Stimulated activated CD4-positive, alpha-beta T cell treated with anti-CD3 and anti-CD28 coated beads, Interleukin-2, amount 100 ng/mL, for 24 hours (primary cell): ENCODE measurements around the gene TRIM56.
A peak's percentile ranks its signal among the peaks of the same experiment; 100 is the strongest.
"Not testable (repeated sequence)": the region's sequence is repeated elsewhere in the genome, so short reads cannot be mapped to it uniquely, and the experiment has no call there.

ENCODE experiments used
- DNase-seq, 2 donors: peaks; one replicate each; pipeline ENCODE4 v3.0.0-alpha.2; 2020

The TRIM56 gene

DNA sequence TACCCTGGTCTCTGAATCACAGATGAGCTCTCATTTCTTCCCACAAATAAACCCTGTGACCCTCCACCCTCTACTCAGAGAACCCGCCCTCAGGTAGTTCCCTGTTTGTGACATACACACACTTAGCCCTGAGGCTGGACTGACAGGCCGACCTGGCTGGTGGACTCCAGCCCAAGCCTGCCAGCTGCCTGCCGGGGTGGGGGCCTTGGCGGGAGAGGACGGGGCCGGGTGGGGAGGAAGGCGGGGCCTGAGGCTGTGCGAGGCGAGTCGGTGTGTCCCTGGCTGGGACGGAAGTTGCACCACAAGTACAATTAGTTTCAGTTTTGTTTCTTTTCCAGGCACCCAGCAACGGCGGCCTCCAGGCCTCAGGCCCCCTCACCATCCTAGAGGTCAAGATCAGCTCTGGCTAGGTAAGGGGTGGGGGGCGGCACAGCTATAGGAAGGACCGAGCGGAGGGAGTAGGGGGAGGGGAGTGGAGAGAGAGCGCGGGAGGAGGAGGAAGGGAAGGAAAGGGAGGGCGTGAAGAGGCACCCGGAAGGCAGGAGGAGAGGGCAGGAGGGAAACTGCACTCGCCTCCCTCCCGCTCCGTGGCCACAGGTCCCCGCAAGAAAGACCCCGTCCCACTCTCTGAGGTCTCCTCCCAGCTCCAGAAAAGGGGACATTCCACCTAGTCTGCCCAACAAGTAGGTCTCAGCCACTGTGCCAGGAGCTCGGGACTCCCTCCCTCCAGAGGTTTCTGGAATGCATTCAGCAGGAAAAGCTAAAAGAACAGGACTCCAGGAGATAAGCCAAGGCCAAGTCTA lies at the start of gene TRIM56:
TSS of gene TRIM56 (plus strand) at position 320 of the 803 bp plus-strand sequence. CDS start 1,832 bp downstream, outside the sequence.
- DNase-seq = peak; percentile 76 to 80

DNA sequence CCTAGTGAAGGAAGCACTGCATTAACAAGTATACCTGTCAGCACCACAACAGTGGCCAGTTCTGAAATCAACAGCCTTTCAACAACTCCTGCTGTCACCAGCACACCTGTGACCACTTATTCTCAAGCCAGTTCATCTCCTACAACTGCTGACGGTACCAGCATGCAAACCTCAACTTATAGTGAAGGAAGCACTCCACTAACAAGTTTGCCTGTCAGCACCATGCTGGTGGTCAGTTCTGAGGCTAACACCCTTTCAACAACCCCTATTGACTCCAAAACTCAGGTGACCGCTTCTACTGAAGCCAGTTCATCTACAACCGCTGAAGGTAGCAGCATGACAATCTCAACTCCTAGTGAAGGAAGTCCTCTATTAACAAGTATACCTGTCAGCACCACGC lies 49.3 kb upstream of the TRIM56 start:
- no peak for DNase-seq

GRCh38 chr7:101041283-101041682 lies 44.0 kb upstream of the TRIM56 start:
- DNase-seq = not testable (repeated sequence)

GRCh38 chr7:101058355-101058754 lies 26.9 kb upstream of the TRIM56 start:
- peak; percentile 58 to 63 for DNase-seq

DNA sequence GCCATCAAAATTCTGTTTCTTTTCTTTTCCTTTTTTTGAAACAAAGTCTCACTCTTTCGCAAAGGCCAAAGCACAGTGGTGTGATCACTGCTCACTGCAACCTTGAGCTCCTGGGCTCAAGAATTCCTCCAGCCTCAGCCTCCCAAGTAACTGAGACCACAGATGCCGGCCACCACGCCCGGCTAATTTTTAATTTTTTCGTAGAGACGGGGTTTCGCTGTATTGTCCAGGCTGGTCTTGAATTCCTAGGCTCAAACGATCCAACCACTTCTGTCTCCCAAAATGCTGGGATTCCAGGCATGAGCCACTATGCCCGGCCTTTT lies 25.7 kb upstream of the TRIM56 start:
- no peak for DNase-seq

DNA sequence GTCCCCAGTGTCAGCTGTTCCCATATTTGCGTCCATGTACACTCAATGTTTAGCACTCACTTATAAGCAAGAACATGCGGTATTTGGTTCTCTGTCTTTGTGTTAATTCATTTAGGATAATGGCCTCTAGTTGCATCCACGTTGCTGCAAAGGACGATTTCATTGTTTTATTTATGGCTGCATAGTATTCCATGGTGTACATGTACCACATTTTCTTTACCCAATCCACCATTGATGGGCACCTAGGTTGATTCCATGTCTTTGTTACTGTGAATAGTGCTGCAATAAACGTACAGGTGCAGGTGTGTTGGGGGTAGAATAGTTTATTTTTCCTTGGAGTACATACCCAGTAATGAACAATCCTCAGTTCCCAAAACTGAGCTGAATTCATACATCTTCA lies 24.3 kb upstream of the TRIM56 start:
- DNase-seq = no peak

- not testable (repeated sequence) for DNase-seq
These were observed 21.1 kb upstream of the TRIM56 start for GRCh38 chr7:101064176-101064550.

GRCh38 chr7:101065162-101065561 lies 20.1 kb upstream of the TRIM56 start:
- not testable (repeated sequence) for DNase-seq

- DNase-seq = no peak
These were observed 19.0 kb upstream of the TRIM56 start for GRCh38 chr7:101066141-101066832.

- no peak for DNase-seq
These were observed 18.5 kb upstream of the TRIM56 start for GRCh38 chr7:101066833-101067177.

GRCh38 chr7:101068401-101068800 lies 16.9 kb upstream of the TRIM56 start:
- DNase-seq = no peak

GRCh38 chr7:101071362-101072104 lies 13.7 kb upstream of the TRIM56 start:
- DNase-seq = not testable (repeated sequence)

- no peak for DNase-seq
These were observed 9.6 kb upstream of the TRIM56 start for GRCh38 chr7:101075646-101076045.

DNA sequence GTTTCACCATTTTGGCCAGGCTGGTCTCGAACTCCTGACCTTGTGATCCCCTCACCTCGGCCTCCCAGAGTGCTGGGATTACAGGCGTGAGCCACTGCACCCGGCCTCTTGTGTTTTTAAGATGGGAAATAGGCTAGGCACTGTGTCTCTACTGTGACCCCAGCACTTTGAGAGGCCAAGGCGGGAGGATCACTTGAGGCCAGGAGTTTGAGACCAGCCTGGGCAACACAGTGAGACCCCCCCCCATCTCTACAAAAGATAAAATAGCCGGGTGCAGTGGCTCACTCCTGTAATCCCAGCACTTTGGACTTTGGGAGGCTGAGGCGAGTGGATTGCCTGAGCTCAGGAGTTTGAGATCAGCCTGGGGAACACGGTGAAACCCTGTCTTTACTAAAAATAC lies 9.1 kb upstream of the TRIM56 start:
- not testable (repeated sequence) for DNase-seq

- peak; percentile 89 for DNase-seq
These were observed 7.8 kb upstream of the TRIM56 start for GRCh38 chr7:101077303-101078086.

DNA sequence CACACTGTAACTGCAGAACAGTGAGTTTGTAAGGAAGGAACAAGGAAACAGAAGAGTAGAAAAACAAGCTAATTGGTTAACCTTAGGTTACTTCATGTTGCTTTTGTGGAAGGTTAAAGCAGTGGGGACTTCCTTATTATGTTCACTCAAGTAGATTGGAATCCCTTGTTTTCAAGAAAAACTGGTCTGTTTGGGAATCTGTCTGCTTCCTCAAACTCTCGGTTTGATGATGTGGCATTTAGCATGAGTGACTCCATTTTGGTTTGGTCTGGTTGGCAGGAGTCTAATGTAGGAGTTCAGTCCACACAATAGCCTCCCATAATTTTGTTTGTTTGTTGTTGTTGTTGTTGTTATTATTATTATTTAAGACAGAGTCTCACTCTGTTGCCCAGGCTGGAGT lies 3.8 kb upstream of the TRIM56 start:
- no peak for DNase-seq

- DNase-seq = no peak
These were observed 468 bp upstream of the TRIM56 start for GRCh38 chr7:101084865-101085161.

DNA sequence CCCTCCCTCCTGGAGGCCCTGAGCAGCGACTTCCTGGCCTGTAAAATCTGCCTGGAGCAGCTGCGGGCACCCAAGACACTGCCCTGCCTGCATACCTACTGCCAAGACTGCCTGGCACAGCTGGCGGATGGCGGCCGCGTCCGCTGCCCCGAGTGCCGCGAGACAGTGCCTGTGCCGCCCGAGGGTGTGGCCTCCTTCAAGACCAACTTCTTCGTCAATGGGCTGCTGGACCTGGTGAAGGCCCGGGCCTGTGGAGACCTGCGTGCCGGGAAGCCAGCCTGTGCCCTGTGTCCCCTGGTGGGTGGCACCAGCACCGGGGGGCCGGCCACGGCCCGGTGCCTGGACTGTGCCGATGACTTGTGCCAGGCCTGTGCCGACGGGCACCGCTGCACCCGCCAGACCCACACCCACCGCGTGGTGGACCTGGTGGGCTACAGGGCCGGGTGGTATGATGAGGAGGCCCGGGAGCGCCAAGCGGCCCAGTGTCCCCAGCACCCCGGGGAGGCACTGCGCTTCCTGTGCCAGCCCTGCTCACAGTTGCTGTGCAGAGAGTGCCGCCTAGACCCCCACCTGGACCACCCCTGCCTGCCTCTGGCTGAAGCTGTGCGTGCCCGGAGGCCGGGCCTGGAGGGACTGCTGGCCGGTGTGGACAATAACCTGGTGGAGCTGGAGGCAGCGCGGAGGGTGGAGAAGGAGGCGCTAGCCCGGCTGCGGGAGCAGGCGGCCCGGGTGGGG lies 2.2 kb downstream of the TRIM56 start:
- no peak for DNase-seq

- DNase-seq = no peak
These were observed 2.8 kb downstream of the TRIM56 start for GRCh38 chr7:101088069-101088425.

GRCh38 chr7:101088858-101089529 lies 3.7 kb downstream of the TRIM56 start:
- no peak for DNase-seq

- no peak for DNase-seq
These were observed 4.6 kb downstream of the TRIM56 start for GRCh38 chr7:101089876-101090275.
